HG03521 (cell line): ENCODE measurements around the gene LRMDA.

Experiments
- ATAC-seq: cut with Tn5 transposase; IDR thresholded peaks from one replicate; pipeline ENCODE4 v1.9.1; 2021; ENCODE audit warnings: mild to moderate bottlenecking, moderate library complexity; ENCODE audit not compliant: unreplicated experiment

Gene LRMDA

GRCh38 chr10:75531571-75532031 lies 100.2 kb downstream of the LRMDA start:
- no peak for ATAC-seq

- ATAC-seq: no peak
Measured at GRCh38 chr10:75532253-75532924, 101.0 kb downstream of the LRMDA start.

GRCh38 chr10:75538144-75538543 lies 106.7 kb downstream of the LRMDA start:
- ATAC-seq: no peak

GRCh38 chr10:75538765-75539164 lies 107.3 kb downstream of the LRMDA start:
- no peak for ATAC-seq

- ATAC-seq: no peak
Measured at GRCh38 chr10:75540357-75540966, 109.0 kb downstream of the LRMDA start.

GRCh38 chr10:75540981-75541380 lies 109.6 kb downstream of the LRMDA start:
- no peak for ATAC-seq

GRCh38 chr10:75541411-75541810 lies 110.0 kb downstream of the LRMDA start:
- ATAC-seq: no peak

- ATAC-seq: no peak
Measured at GRCh38 chr10:75542084-75542483, 110.7 kb downstream of the LRMDA start.

GRCh38 chr10:75542906-75543305 lies 111.5 kb downstream of the LRMDA start:
- no peak for ATAC-seq

GRCh38 chr10:75544386-75544785 lies 113.0 kb downstream of the LRMDA start:
- no peak for ATAC-seq

GRCh38 chr10:75544993-75545706 lies 113.7 kb downstream of the LRMDA start:
- ATAC-seq: no peak

- no peak for ATAC-seq
Measured at GRCh38 chr10:75546004-75546403, 114.6 kb downstream of the LRMDA start.

- ATAC-seq: no peak
Measured at GRCh38 chr10:75547391-75548298, 116.2 kb downstream of the LRMDA start.

- no peak for ATAC-seq
Measured at GRCh38 chr10:75548356-75548755, 116.9 kb downstream of the LRMDA start.

GRCh38 chr10:75550191-75550590 lies 118.8 kb downstream of the LRMDA start:
- no peak for ATAC-seq

- ATAC-seq: no peak
Measured at GRCh38 chr10:75552171-75552570, 120.7 kb downstream of the LRMDA start.

GRCh38 chr10:75553550-75553949 lies 122.1 kb downstream of the LRMDA start:
- no peak for ATAC-seq

- no peak for ATAC-seq
Measured at GRCh38 chr10:75555323-75555722, 123.9 kb downstream of the LRMDA start.

- no peak for ATAC-seq
Measured at GRCh38 chr10:75556320-75556719, 124.9 kb downstream of the LRMDA start.

GRCh38 chr10:75565286-75566251 lies 134.1 kb downstream of the LRMDA start:
- ATAC-seq: no peak
